GM21737 (cell line): ENCODE measurements around the gene PSMD3.
"Not testable (repeated sequence)": the region's sequence is repeated elsewhere in the genome, so short reads cannot be mapped to it uniquely, and the experiment has no call there.

Experiments used
- ATAC-seq: cut with Tn5 transposase; IDR thresholded peaks from one replicate; pipeline ENCODE4 v1.9.1; 2021; ENCODE audit warnings: mild to moderate bottlenecking, moderate library complexity; ENCODE audit not compliant: unreplicated experiment

Gene PSMD3

DNA sequence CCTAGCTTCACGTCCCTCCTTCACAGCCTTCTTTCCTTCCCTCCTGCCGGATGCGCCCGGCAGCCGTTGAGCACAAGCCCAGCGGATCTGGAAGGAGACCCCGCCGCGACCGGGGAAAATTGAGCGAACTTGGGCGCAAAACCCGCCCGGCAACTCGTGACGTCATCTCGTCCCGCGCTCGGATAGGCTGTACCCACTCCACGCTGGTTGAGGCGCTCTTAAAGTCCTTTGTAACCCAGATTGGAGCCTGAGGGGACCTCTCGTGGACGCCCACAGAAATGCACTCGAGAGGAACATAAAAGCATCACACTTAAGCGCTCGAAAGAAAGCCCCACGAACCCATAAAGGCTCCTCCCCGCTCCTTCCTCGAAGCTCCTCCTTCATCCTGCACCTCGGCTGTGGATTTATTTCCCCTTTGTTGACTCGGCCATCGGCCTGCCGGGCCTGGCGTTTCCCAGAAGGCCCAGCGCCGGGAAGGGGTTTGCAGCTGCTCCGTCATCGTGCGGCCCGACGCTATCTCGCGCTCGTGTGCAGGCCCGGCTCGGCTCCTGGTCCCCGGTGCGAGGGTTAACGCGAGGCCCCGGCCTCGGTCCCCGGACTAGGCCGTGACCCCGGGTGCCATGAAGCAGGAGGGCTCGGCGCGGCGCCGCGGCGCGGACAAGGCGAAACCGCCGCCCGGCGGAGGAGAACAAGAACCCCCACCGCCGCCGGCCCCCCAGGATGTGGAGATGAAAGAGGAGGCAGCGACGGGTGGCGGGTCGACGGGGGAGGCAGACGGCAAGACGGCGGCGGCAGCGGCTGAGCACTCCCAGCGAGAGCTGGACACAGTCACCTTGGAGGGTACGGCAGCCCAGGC is at the start of gene PSMD3:
Gene PSMD3, plus strand, starts transcription at position 457 of the 856 bp plus-strand sequence. Its CDS starts 164 bp downstream, at position 621.
- ATAC-seq, result peak; percentile 89

DNA sequence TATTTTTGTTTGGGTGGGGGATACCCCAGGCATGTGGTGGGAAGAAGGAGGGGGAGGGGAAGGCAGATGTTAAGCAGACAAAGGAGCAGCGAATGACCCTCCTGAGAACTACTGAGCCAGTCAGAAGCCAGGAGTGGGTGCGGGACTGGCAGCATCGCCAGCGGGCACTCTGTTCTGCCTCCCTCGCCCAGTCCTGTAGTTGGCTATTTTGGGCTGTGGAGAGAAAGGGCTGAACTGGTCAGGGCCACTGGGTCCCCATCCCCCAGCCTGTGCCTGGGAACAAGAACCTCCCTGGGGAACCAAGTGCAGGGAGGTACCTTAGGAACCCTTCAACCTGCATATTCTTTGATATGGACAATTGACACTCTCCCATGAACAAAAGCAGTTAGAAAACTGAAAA is 46.7 kb upstream of the PSMD3 start:
- no peak for ATAC-seq

- ATAC-seq, result no peak
Measured at GRCh38 chr17:39934324-39934723, 46.3 kb upstream of the PSMD3 start.

GRCh38 chr17:39935909-39936308 is 44.7 kb upstream of the PSMD3 start:
- no peak for ATAC-seq

DNA sequence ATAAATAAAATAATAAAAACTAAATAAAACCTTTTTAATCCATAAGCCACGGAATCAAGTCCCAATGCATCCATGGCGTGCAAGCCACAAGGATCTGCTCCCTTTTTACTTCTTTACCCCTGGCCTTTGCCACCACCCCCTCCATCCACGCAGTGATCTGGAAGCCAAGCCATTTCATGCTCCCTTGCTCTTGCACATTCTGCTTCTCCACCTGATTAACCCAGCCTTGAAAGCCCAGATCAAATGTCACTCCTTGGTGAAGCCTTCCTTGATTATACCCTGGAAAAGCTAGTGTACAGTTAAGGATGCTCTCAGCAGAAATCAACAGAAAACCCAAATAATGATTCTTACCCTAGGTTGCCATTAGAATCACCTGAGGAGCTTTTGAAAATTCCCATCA is 43.2 kb upstream of the PSMD3 start:
- ATAC-seq, result no peak

DNA sequence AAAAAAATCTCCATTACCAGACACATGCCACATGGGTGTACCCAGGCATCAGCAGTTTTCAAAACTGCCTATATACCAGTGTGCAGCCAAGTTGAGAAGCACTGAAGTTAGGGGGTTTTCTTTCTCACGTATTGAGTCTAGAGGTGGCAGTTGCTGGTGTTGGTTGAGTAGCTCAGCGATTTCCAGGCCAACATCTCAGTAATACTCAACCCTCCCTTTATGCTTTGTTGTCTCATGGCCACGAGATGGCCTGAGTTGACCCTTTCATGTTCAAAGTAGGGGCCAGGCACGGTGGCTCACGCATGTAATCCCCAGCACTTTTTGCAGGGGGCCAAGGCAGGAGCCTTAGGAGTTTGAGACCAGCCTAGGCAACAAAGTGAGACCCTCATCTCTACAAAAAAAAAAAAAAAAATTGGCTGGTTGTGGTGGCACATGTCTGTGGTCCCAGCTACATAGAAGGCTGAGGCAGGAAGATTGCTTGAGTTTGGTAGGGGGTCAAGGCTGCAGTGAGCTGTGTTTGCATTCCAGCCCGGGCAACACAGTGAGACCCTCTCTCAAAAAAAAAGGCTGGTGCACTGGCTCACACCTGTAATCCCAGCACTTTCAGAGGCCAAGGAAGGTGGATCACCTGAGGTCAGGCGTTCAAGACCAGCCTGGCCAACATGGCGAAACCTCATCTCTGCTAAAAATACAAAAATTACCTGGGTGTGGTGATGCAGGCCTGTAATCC is 42.3 kb upstream of the PSMD3 start:
- ATAC-seq, result no peak

DNA sequence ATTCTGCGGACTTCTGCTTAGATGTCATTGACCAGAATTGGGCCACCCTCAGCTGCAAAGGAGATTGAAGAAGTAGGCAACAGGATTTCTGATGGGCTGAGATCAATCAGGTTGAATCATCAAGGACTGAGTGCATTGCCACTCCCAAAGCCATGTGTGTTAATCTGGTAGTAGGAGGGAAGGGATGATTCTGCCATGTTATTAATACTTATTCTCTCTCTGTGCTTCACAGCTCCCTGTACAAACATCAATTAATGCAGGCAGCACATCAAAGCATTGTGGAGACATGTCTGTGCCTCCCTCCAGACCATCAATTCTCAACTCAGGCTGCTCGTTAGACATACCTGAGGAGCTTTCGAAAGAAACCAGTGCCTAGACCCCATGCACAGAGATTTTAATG is 41.5 kb upstream of the PSMD3 start:
- no peak for ATAC-seq

- no peak for ATAC-seq
Measured at GRCh38 chr17:39939588-39940419, 40.8 kb upstream of the PSMD3 start.

DNA sequence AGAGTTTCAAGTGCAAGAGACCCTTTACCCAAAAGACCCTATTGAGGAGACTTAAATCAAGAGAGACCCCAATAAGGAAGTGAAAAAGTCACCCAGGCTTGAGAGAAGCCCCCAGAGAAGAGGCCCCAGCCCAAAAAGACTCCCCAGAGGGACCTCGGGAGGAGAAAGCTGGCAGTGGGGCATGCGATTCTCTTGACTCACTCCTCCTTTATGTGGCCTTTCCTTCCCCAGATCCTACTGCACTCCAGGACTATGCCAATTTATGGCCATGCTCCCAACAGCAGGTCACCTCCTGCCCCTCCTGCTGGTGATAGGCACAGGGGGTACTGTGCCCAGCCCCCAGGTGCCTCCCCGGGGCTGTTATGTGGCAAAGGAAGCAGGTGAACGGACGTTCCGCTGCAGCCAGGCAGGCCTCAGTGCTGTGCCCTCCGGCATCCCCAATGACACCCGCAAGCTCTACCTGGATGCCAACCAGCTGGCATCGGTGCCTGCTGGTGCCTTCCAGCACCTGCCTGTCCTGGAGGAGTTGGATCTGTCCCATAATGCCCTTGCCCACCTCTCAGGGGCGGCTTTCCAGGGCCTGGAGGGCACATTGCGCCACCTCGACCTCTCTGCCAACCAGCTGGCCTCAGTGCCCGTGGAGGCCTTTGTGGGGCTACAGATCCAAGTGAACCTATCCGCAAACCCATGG is 36.8 kb upstream of the PSMD3 start:
- ATAC-seq, result no peak

DNA sequence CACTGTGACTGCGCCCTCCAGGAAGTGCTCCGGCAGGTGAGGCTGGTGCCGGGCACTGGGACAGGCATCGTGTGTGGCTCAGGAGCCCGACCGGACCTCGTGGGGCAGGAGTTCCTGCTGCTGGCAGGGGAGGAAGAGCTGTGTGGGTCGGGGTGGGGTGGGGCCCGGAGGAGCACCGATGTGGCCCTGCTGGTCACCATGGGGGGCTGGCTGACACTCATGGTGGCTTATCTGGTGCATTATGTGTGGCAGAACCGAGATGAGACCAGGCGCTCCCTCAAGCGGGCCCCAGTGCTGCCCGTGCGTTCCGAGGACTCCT is 36.3 kb upstream of the PSMD3 start:
- no peak for ATAC-seq

DNA sequence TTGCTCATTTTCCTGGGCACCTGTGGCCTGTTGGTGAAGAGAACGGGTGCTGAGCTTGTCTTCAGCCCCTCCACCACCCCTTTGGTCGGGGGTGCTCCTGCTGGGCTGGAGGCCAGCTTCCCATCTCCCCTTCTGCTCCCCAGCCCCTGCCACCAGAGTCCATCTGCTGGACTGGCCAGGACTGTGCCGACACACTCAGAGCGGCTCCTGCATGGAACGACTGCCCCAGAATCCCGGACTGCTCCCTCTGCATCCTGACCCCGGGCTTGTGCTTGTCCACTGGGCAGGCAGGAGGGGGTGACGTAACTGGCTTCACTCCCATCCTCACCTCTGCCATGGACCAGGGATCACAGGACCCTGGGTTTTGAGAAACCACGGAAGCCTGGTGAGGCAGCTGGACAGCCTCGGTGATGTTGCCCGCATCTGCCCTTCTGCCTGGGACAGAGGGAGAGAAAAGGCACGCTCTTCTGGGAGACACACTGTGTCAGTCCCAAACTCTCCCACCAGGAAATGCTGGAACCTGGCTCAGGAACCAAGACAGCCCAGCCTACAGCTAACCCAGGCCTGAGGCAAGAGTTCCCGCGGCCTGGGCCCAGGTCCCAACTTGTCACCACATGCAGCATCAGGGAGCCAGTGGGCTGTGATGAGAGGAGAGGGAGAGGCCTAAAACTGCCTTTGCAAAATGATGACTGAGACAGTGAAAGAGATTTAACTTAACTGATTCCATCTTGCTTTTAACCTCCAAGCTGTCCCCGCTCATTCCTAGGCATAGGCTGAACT is 33.9 kb upstream of the PSMD3 start:
- ATAC-seq, result no peak

DNA sequence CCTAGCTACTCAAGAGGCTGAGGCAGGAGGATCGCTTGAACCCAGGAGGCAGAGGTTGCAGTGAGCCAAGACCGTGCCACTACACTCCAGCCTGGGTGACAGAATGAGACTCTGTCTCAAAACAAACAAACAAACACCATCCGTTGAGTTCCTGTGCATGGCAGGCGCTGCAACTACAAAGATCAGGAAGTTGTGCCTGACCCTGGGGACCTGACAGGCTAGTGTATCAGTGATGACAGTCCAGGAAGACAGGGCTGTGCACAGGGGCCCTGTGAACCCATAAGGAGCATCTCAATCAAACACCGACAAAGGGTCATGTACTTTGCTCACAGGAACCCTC is 32.1 kb upstream of the PSMD3 start:
- ATAC-seq, result not testable (repeated sequence)

DNA sequence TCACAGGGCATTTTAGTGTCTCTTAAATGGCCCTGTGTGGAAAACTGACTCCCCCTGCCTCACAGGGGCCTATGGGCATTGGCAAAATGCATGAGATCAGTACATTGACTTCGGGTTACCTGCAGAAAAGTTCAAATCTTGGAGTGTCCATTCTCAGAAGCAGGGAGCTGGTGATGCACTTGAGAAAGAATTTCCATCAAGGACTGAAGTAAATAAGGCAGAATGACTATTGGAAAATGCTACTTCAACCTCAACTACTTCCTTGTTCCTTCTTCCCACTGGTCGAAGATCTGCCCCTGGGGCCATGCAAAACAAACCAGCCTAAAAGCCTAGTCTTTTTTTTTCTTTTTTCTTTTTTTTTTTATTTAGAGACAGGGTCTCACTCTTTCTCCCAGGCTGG is 31.6 kb upstream of the PSMD3 start:
- ATAC-seq, result no peak

DNA sequence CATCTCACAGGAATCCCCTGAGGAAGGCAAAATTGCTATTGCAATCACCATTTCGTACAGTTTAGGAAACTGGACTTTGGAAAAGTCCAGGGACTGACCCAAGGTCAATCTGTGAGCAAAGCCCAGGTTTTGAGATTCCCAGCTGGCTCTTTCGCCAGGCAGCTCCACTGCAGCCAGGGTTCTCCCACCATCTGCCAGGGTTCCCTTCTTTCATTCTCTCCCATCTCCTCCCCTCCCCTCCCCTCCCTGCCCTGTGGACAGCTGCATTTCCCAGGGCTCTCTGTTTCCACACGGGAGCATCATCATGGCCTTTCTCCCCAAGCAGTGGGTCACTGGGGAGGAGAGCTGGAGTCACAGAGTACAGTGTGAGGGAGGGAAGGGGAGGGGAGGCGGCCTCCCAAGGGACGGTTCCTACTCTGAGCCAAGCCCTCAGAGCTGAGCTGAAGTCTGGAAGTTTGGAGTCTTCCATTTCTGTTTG is 29.7 kb upstream of the PSMD3 start:
- ATAC-seq, result no peak

DNA sequence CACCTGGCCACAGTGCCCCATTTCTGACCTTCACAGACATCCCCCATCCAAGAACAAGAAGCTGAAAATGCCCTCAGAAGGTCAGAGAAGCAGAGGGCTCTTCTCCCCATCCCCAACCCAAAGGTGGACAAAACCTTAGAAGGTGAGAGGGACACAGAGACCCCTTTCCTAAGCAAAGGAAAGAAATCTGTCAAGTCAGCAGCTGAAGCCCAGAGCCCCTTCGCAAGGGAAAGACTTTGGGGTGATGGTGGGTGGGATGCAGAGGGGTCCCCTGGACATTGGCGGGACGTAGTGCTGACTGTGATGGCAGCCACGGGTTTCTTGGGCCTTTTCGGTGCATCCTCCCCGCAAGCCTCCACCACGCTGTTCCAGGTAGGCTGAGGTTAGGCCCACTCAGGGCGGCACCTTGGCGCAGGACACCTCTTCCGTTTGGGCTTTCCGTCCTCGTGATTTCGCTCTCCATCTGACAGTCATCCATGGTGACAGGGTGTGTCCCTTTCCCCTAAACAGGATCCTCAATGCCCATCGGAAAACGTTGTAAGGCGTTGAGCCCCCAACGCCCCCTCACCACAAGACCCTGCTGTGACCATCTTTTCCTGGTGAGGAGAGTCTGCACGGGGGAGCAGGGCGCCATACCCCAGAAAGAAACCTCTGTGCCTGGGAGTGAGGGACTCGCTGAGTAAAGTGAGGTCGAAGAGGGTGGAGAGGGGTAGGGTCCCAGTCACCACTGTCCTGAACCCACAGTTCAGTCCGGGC is 28.5 kb upstream of the PSMD3 start:
- ATAC-seq, result no peak

DNA sequence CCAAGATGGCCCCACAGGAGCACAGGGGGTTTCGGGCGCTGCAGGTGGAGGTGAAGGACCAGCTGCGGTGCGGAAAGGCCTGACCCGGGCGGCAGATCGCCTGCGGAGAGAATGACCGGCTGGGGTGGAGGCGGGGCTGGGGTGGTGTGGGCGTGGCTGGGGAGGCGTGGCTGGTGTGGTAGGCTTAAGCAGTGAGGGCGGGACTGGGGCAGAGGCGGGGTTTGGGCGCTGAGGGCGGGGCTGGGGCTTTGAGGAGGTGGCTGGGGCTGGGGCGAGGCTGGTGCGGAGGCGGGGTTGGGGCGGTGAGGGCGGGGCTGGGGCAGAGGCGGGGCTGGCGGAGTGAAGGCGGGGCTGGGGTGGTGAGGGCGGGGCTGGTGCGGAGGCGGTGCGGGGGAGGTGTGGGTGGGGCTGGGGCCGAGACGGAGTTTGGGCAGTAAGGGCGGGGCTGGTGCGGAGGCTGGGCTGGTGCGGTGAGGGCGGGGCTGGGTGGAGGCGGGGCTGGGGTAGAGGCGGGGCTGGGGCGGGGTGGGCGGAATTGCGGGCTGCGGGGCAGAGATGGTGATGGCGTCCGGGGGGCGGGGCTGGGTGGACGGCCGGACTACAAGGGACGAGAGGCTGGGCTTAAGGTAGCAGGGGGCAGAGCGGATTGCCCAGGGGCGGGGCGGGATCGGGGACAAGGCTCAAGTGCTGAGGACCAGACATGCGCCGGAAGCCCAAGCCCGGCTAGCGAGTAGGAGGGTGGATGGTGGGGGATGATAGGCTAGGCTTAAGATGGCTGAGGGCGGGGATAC is 27.7 kb upstream of the PSMD3 start:
- peak; percentile 60 for ATAC-seq

DNA sequence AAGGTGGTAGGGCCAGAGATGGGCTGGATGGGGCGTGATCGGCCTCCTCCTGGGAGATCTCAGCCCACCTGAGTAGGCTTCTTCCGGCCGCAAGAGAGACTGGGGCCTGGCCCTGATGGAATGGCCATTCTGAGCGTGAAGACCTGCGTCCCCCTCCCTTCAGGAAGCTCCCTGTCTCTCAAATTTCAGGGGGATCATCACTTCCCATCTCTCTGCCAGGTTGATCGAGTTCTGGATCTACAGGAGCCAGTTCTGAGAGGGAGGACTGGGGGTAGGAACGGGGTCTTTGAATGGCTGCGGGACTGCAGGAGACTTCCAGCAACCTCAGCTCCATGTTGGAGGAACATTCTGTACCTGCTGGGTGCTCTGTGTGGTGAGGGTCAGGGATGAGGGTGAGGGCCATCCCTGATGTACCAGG is 27.1 kb upstream of the PSMD3 start:
- no peak for ATAC-seq

DNA sequence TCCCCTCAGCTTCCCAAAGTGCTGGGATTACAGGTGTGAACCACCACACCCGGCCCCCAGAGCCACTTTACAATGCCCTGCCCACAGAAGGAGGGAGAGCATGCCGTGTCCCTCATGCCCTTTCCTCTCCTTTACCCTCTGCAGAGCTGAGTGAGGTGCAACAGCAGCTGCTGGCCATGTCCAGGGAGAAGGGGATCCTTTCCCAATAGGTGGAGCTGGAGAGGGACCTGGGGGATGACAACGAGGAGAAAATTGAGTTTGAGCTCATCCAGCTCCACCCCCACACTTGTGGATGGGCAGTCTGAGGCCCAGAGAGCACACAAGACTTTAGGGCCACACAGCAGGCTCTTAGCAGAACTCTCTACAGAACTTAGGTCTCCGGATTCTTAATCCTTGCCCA is 25.7 kb upstream of the PSMD3 start:
- no peak for ATAC-seq
